Endothelial cell (in vitro differentiated cells): ENCODE data around the gene GNG10. TPM values are rescaled to one million over a fixed set of nuclear protein-coding genes. Genes with fewer than 3 reads are reported as not detected.

Experiments used
- DNase-seq: peaks from one replicate; pipeline ENCODE4 v3.0.0; 2021; ENCODE audit warnings: low spot score
- H3K27ac Mint-ChIP-seq: one replicate; pipeline ENCODE4 v1.8.0; 2021; ENCODE audit warnings: mixed read lengths, inconsistent platforms; ENCODE audit not compliant: unreplicated experiment
- H3K27me3 Mint-ChIP-seq: one replicate; pipeline ENCODE4 v1.8.0; 2021; ENCODE audit warnings: mild to moderate bottlenecking, moderate library complexity, mixed read lengths, inconsistent platforms; ENCODE audit not compliant: unreplicated experiment
- H3K36me3 Mint-ChIP-seq: one replicate; pipeline ENCODE4 v1.8.0; 2021; ENCODE audit warnings: mild to moderate bottlenecking, low read depth, mixed read lengths, inconsistent platforms; ENCODE audit not compliant: unreplicated experiment
- H3K4me1 Mint-ChIP-seq: one replicate; pipeline ENCODE4 v1.8.0; 2021; ENCODE audit warnings: mild to moderate bottlenecking, mixed read lengths, inconsistent platforms; ENCODE audit not compliant: unreplicated experiment
- H3K4me3 Mint-ChIP-seq: one replicate; pipeline ENCODE4 v1.8.0; 2021; ENCODE audit warnings: mild to moderate bottlenecking, mixed read lengths, inconsistent platforms; ENCODE audit not compliant: unreplicated experiment
- H3K9me3 Mint-ChIP-seq: one replicate; pipeline ENCODE4 v1.8.0; 2021; ENCODE audit warnings: mixed read lengths, inconsistent platforms; ENCODE audit not compliant: unreplicated experiment
- total RNA-seq: library from RNA; stranded (reverse); fragmentation: NEBNext Ultra II Directional; extraction: Animal tissue kit (Norgen Biotek cat#: 25700); gene quantifications from one replicate; pipeline ENCODE4 v1.2.1, GENCODE V29; 2021; ENCODE audit not compliant: unreplicated experiment
- TF ChIP-seq, protein P1 (sequence below): fragments of 200-600 bp; sonication (generic); IDR thresholded peaks from one replicate; pipeline ENCODE4 v1.5.0; 2021; ENCODE audit warnings: antibody characterized with exemption; ENCODE audit not compliant: unreplicated experiment

GNG10 gene
- total RNA-seq, 1 donor from 2014 or later, result 60.4 TPM

- TF ChIP-seq, protein P1, sequence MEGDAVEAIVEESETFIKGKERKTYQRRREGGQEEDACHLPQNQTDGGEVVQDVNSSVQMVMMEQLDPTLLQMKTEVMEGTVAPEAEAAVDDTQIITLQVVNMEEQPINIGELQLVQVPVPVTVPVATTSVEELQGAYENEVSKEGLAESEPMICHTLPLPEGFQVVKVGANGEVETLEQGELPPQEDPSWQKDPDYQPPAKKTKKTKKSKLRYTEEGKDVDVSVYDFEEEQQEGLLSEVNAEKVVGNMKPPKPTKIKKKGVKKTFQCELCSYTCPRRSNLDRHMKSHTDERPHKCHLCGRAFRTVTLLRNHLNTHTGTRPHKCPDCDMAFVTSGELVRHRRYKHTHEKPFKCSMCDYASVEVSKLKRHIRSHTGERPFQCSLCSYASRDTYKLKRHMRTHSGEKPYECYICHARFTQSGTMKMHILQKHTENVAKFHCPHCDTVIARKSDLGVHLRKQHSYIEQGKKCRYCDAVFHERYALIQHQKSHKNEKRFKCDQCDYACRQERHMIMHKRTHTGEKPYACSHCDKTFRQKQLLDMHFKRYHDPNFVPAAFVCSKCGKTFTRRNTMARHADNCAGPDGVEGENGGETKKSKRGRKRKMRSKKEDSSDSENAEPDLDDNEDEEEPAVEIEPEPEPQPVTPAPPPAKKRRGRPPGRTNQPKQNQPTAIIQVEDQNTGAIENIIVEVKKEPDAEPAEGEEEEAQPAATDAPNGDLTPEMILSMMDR, result no peak
- H3K4me3 Mint-ChIP-seq, result no peak overlapping the region
- no peaks in the 10 kb centered on the region for H3K36me3 Mint-ChIP-seq
- peaks cover 2% of the 10 kb centered on the region for H3K27me3 Mint-ChIP-seq
- DNase-seq, result no peak
- H3K4me1 Mint-ChIP-seq, result no peaks in the 10 kb centered on the region
- H3K9me3 Mint-ChIP-seq, result no peaks in the 10 kb centered on the region
- H3K27ac Mint-ChIP-seq, result no peak overlapping the region
Observed at GRCh38 chr9:111712369-111712768, 51.0 kb downstream of the GNG10 start.

- H3K27ac Mint-ChIP-seq, result no peak overlapping the region
- peaks cover 2% of the 10 kb centered on the region for H3K27me3 Mint-ChIP-seq
- no peaks in the 10 kb centered on the region for H3K36me3 Mint-ChIP-seq
- no peak for DNase-seq
- no peak overlapping the region for H3K4me3 Mint-ChIP-seq
- TF ChIP-seq, protein P1, result no peak
- no peaks in the 10 kb centered on the region for H3K9me3 Mint-ChIP-seq
- no peaks in the 10 kb centered on the region for H3K4me1 Mint-ChIP-seq
Observed at GRCh38 chr9:111715471-111715870, 54.1 kb downstream of the GNG10 start.

- TF ChIP-seq, protein P1, result no peak
- no peak overlapping the region for H3K27ac Mint-ChIP-seq
- DNase-seq, result no peak
- H3K4me1 Mint-ChIP-seq, result no peaks in the 10 kb centered on the region
- no peaks in the 10 kb centered on the region for H3K9me3 Mint-ChIP-seq
- H3K36me3 Mint-ChIP-seq, result no peaks in the 10 kb centered on the region
- H3K27me3 Mint-ChIP-seq, result peaks cover 2% of the 10 kb centered on the region
- no peak overlapping the region for H3K4me3 Mint-ChIP-seq
Observed at GRCh38 chr9:111719541-111719940, 58.1 kb downstream of the GNG10 start.

Other genes with a start within 250 kb of the GNG10 start
- 111 TPM for gene ECPAS, start 177.2 kb upstream of the GNG10 start, total RNA-seq
- 24.0 TPM for gene ZNF483, start 136.4 kb upstream of the GNG10 start, total RNA-seq
- gene PTGR1, start 62.0 kb upstream of the GNG10 start, total RNA-seq, result 45.7 TPM
- gene DNAJC25, start 30.3 kb upstream of the GNG10 start, total RNA-seq, result 3.9 TPM
- gene SHOC1, start 133.3 kb downstream of the GNG10 start, total RNA-seq, result not detected
- gene UGCG, start 235.2 kb downstream of the GNG10 start, total RNA-seq, result 14.1 TPM